ENCODE data around the gene RBM6.

GRCh38 chr3:50102558-50102957 lies 162.6 kb downstream of the RBM6 start:
- no peak for TF ChIP-seq EP300 (IDR thresholded peaks at IDR 0.05)
- TF ChIP-seq, protein P1, sequence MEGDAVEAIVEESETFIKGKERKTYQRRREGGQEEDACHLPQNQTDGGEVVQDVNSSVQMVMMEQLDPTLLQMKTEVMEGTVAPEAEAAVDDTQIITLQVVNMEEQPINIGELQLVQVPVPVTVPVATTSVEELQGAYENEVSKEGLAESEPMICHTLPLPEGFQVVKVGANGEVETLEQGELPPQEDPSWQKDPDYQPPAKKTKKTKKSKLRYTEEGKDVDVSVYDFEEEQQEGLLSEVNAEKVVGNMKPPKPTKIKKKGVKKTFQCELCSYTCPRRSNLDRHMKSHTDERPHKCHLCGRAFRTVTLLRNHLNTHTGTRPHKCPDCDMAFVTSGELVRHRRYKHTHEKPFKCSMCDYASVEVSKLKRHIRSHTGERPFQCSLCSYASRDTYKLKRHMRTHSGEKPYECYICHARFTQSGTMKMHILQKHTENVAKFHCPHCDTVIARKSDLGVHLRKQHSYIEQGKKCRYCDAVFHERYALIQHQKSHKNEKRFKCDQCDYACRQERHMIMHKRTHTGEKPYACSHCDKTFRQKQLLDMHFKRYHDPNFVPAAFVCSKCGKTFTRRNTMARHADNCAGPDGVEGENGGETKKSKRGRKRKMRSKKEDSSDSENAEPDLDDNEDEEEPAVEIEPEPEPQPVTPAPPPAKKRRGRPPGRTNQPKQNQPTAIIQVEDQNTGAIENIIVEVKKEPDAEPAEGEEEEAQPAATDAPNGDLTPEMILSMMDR (IDR thresholded peaks at IDR 0.05), result no peak
- TF ChIP-seq POLR2A (IDR thresholded peaks at IDR 0.05), result no peak
- TF ChIP-seq POLR2AphosphoS5 (IDR thresholded peaks at IDR 0.05), result no peak
